SU-DHL-6 (cell line): ENCODE results near the gene GPR108.

Experiments
- CTCF ChIP-seq: fragments of 200-600 bp; sonication (generic); IDR thresholded peaks from one replicate; pipeline ENCODE4 v1.5.1; 2017; ENCODE audit warnings: antibody characterized with exemption, mild to moderate bottlenecking, low read length, moderate library complexity; ENCODE audit not compliant: insufficient read depth, poor library complexity, severe bottlenecking
- EZH2phosphoT487 ChIP-seq: fragments of 200-600 bp; sonication (generic), shearing (Covaris generic); conservative IDR thresholded peaks from 2 replicates; pipeline ENCODE4 v1.6.1; 2018; ENCODE audit warnings: mild to moderate bottlenecking, antibody characterized with exemption, low read length, moderate library complexity, mixed read lengths

- TF ChIP-seq CTCF = no peak
- no peak for TF ChIP-seq EZH2phosphoT487
These were observed 2.0 kb downstream of the GPR108 start for GRCh38 chr19:6735181-6735911.
